Endodermal cell (in vitro differentiated cells): Measurements from ENCODE around the gene PRKCE. TPM values are rescaled to one million over a fixed set of nuclear protein-coding genes. Genes with fewer than 3 reads are reported as not detected.

Source experiments
- DNase-seq: peaks from one replicate; pipeline ENCODE4 v3.0.0-alpha.2; 2017
- H3K27ac ChIP-seq: 2 replicates; pipeline ENCODE4 v1.5.1; 2013; ENCODE audit warnings: mild to moderate bottlenecking, low read depth, low read length, moderate library complexity
- H3K27me3 ChIP-seq: 2 replicates; pipeline ENCODE4 v1.6.1; 2013; ENCODE audit warnings: mild to moderate bottlenecking, low read length, moderate library complexity; ENCODE audit not compliant: insufficient read depth, control insufficient read depth, poor library complexity, severe bottlenecking
- H3K36me3 ChIP-seq: 2 replicates; pipeline ENCODE4 v1.7.0; 2013; ENCODE audit warnings: mild to moderate bottlenecking, low read length, moderate library complexity; ENCODE audit not compliant: control insufficient read depth, insufficient read depth
- H3K4me1 ChIP-seq: one replicate; pipeline ENCODE4 v1.7.0; 2013; ENCODE audit warnings: low read length; ENCODE audit not compliant: control insufficient read depth, insufficient read depth
- H3K4me3 ChIP-seq: 2 replicates; pipeline ENCODE4 v1.5.1; 2013; ENCODE audit warnings: mild to moderate bottlenecking, low read length, moderate library complexity
- H3K9ac ChIP-seq: 2 replicates; pipeline ENCODE4 v1.6.1; 2013; ENCODE audit warnings: mild to moderate bottlenecking, low read length, moderate library complexity; ENCODE audit not compliant: poor library complexity, severe bottlenecking; ENCODE audit errors: extremely low read depth
- H3K9me3 ChIP-seq: 2 replicates; pipeline ENCODE4 v1.6.1; 2013; ENCODE audit warnings: mild to moderate bottlenecking, low read length, moderate library complexity; ENCODE audit not compliant: control insufficient read depth
- H3K27ac Mint-ChIP-seq: 2 replicates; pipeline ENCODE4 v1.8.0; 2020; ENCODE audit warnings: mixed read lengths
- H3K27me3 Mint-ChIP-seq: 2 replicates; pipeline ENCODE4 v1.8.0; 2021; ENCODE audit warnings: mild to moderate bottlenecking, mixed read lengths; ENCODE audit not compliant: insufficient read depth
- H3K36me3 Mint-ChIP-seq: 2 replicates; pipeline ENCODE4 v1.8.0; 2020; ENCODE audit warnings: low read depth, mixed read lengths
- H3K4me1 Mint-ChIP-seq: 2 replicates; pipeline ENCODE4 v1.8.0; 2020; ENCODE audit warnings: mixed read lengths
- H3K4me3 Mint-ChIP-seq: 2 replicates; pipeline ENCODE4 v1.8.0; 2020; ENCODE audit warnings: mild to moderate bottlenecking, moderate library complexity, mixed read lengths
- H3K9me3 Mint-ChIP-seq: 2 replicates; pipeline ENCODE4 v1.8.0; 2020; ENCODE audit warnings: mild to moderate bottlenecking, mixed read lengths
- CTCF ChIP-seq: fragments of 200-600 bp; sonication (generic); conservative IDR thresholded peaks from 2 replicates; pipeline ENCODE4 v1.5.0; 2021; ENCODE audit warnings: antibody characterized with exemption, mild to moderate bottlenecking
- WGBS, 2 experiments: methylation state at CpG; one replicate each; pipeline versions ENCODE4 v1.1.5 to v1.1.7; 2013; ENCODE audit warnings: missing lambda C conversion rate in 2 of 2, mixed read lengths in 1 of 2; ENCODE audit not compliant: insufficient coverage in 1 of 2, insufficient read length in 1 of 2; 5-methylcytosine and 5-hydroxymethylcytosine counted together
- total RNA-seq, 2 donors: library from RNA; stranded (reverse); fragmentation: NEBNext Ultra II Directional in 1 of 2; extraction: Animal tissue kit (Norgen Biotek cat#: 25700) in 1 of 2; gene quantifications; 2 replicates in 1 of 2; 3 replicates in 1 of 2; pipeline ENCODE4 v1.2.1, GENCODE V29; 2021

The PRKCE gene
- total RNA-seq, 2 donors from 2014 or later: 1.4 to 1.7 TPM

- Mint-ChIP-seq H3K27ac (no peak overlapping the region), H3K4me3 (no peak overlapping the region), H3K27me3 (no peaks in the 10 kb centered on the region), H3K36me3 (no peaks in the 10 kb centered on the region), H3K4me1 (no peaks in the 10 kb centered on the region), H3K9me3 (no peaks in the 10 kb centered on the region)
- no peak for DNase-seq
- Histone ChIP-seq H3K4me3 (no peak overlapping the region), H3K9me3 (no peaks in the 10 kb centered on the region), H3K9ac (no peak overlapping the region), H3K27ac (no peak overlapping the region), H3K36me3 (no peaks in the 10 kb centered on the region), H3K27me3 (peaks cover 12% of the 10 kb centered on the region), H3K4me1 (no peaks in the 10 kb centered on the region)
- 93 to 95% methylated on average over 4 to 7 of the region's 7 CpGs for WGBS, 2 experiments
- no peak for TF ChIP-seq CTCF
Observed at GRCh38 chr2:45668509-45668908, 17.0 kb downstream of the PRKCE start.

GRCh38 chr2:45669032-45669486 lies 17.6 kb downstream of the PRKCE start:
- no peak for TF ChIP-seq CTCF
- Mint-ChIP-seq H3K27ac (no peak overlapping the region), H3K4me1 (no peaks in the 10 kb centered on the region), H3K27me3 (no peaks in the 10 kb centered on the region), H3K36me3 (no peaks in the 10 kb centered on the region), H3K4me3 (no peak overlapping the region), H3K9me3 (no peaks in the 10 kb centered on the region)
- Histone ChIP-seq H3K9me3 (no peaks in the 10 kb centered on the region), H3K4me3 (no peak overlapping the region), H3K36me3 (no peaks in the 10 kb centered on the region), H3K27ac (no peak overlapping the region), H3K27me3 (peaks cover 12% of the 10 kb centered on the region), H3K9ac (no peak overlapping the region), H3K4me1 (no peaks in the 10 kb centered on the region)
- no peak for DNase-seq
- WGBS, 2 experiments: 88 to 90% methylated on average over 5 to 7 of the region's 7 CpGs

GRCh38 chr2:45670646-45671045 lies 19.2 kb downstream of the PRKCE start:
- Mint-ChIP-seq H3K4me1 (peaks cover 6% of the 10 kb centered on the region), H3K36me3 (no peaks in the 10 kb centered on the region), H3K9me3 (no peaks in the 10 kb centered on the region), H3K27ac (no peak overlapping the region), H3K4me3 (no peak overlapping the region), H3K27me3 (no peaks in the 10 kb centered on the region)
- peaks cover 3% of the 10 kb centered on the region for H3K27me3 ChIP-seq
- H3K4me3 ChIP-seq: no peak overlapping the region
- no peak overlapping the region for H3K27ac ChIP-seq
- no peaks in the 10 kb centered on the region for H3K4me1 ChIP-seq
- H3K9me3 ChIP-seq: no peaks in the 10 kb centered on the region
- DNase-seq: no peak
- TF ChIP-seq CTCF: no peak
- no peaks in the 10 kb centered on the region for H3K36me3 ChIP-seq
- WGBS, 2 experiments: 94 to 100% methylated on average over 4 of the region's 4 CpGs
- no peak overlapping the region for H3K9ac ChIP-seq
